MCF 10A (cell line): ENCODE data around the gene ECEL1. TPM values are rescaled to one million over a fixed set of nuclear protein-coding genes. Genes with fewer than 3 reads are reported as not detected.

Experiments used
- BruUV-seq: library from RNA; stranded (reverse); fragments of 400-500 nt; replicated peaks from 2 replicates; lab custom pipeline; 2021; lab: Mats Ljungman, UMichigan
- CTCF ChIA-PET: fragments of 300-600 bp; sonication (Branson Sonifier 250); formaldehyde crosslinking; extraction: SDS; loops from one replicate; lab custom pipeline; 2021; ENCODE audit warnings: antibody characterized with exemption, inconsistent platforms; lab: Yijun Ruan, JAX
- POLR2A ChIA-PET: fragments of 300-600, 350-650 bp; sonication (Branson Sonifier 250); formaldehyde crosslinking; extraction: SDS; loops from one replicate; lab custom pipeline; 2020; ENCODE audit warnings: antibody characterized with exemption, inconsistent platforms; lab: Yijun Ruan, JAX
- DNase-seq: peaks from one replicate; pipeline ENCODE4 v3.0.0-alpha.2; 2018; ENCODE audit not compliant: unreplicated experiment
- H3K27ac Mint-ChIP-seq: one replicate; pipeline ENCODE4 v1.8.0; 2022; ENCODE audit warnings: mild to moderate bottlenecking, low read depth, mixed read lengths; ENCODE audit not compliant: unreplicated experiment
- H3K27me3 Mint-ChIP-seq: one replicate; pipeline ENCODE4 v1.8.0; 2022; ENCODE audit warnings: mixed read lengths; ENCODE audit not compliant: insufficient read depth, unreplicated experiment
- H3K36me3 Mint-ChIP-seq: one replicate; pipeline ENCODE4 v1.8.0; 2022; ENCODE audit warnings: mild to moderate bottlenecking, moderate library complexity, mixed read lengths; ENCODE audit not compliant: insufficient read depth, unreplicated experiment
- H3K4me1 Mint-ChIP-seq: one replicate; pipeline ENCODE4 v1.8.0; 2022; ENCODE audit warnings: mixed read lengths; ENCODE audit not compliant: insufficient read depth, unreplicated experiment
- H3K4me3 Mint-ChIP-seq: one replicate; pipeline ENCODE4 v1.8.0; 2022; ENCODE audit warnings: mild to moderate bottlenecking, moderate library complexity, mixed read lengths; ENCODE audit not compliant: unreplicated experiment
- H3K9me3 Mint-ChIP-seq: one replicate; pipeline ENCODE4 v1.8.0; 2022; ENCODE audit warnings: mixed read lengths; ENCODE audit not compliant: unreplicated experiment
- CTCF ChIP-seq: fragments of 200-600 bp; IDR thresholded peaks from one replicate; pipeline ENCODE4 v1.8.0; 2022; ENCODE audit warnings: antibody characterized with exemption, mild to moderate bottlenecking; ENCODE audit not compliant: unreplicated experiment
- intact Hi-C: fragments of 100-400 bp; cut with micrococcal nuclease; formaldehyde crosslinking; loops from 2 replicates; pipeline ENCODE4 v1.14.1; 2022
- total RNA-seq: library from RNA; stranded (reverse); gene quantifications from 2 replicates; pipeline ENCODE4 v1.2.3, GENCODE V29; 2022

ECEL1 gene
- total RNA-seq, 1 experiment from 2014 or later = not detected

- Mint-ChIP-seq H3K27ac (no peak overlapping the region), H3K4me1 (no peaks in the 10 kb centered on the region), H3K27me3 (peaks cover 11% of the 10 kb centered on the region), H3K36me3 (no peaks in the 10 kb centered on the region), H3K4me3 (no peak overlapping the region), H3K9me3 (no peaks in the 10 kb centered on the region)
- no TSS peak for BruUV-seq
- DNase-seq = no peak
- CTCF ChIA-PET = no interaction called here
- intact Hi-C loops = no loop called here
- POLR2A ChIA-PET = no interaction called here
- no peak for TF ChIP-seq CTCF
These were observed 31.2 kb upstream of the ECEL1 start for GRCh38 chr2:232518844-232519243.

GRCh38 chr2:232516551-232516950, 28.9 kb upstream of the ECEL1 start:
- no peaks in the 10 kb centered on the region for H3K4me1 Mint-ChIP-seq
- DNase-seq = no peak
- no peaks in the 10 kb centered on the region for H3K9me3 Mint-ChIP-seq
- POLR2A ChIA-PET = no interaction called here
- H3K36me3 Mint-ChIP-seq = no peaks in the 10 kb centered on the region
- H3K4me3 Mint-ChIP-seq = no peak overlapping the region
- TF ChIP-seq CTCF = no peak
- intact Hi-C loops = no loop called here
- H3K27ac Mint-ChIP-seq = no peak overlapping the region
- CTCF ChIA-PET = interaction anchor here (0.8 kb wide), 1 partner anchor 16 kb away, joined by 3 read pairs; no protein-coding TSS in a partner anchor
- H3K27me3 Mint-ChIP-seq = no peaks in the 10 kb centered on the region
- BruUV-seq = no TSS peak

GRCh38 chr2:232515639-232516038, 28.0 kb upstream of the ECEL1 start:
- H3K27me3 Mint-ChIP-seq = no peaks in the 10 kb centered on the region

GRCh38 chr2:232513353-232513752, 25.7 kb upstream of the ECEL1 start:
- no peak for TF ChIP-seq CTCF
- no peak overlapping the region for H3K4me3 Mint-ChIP-seq
- ChIA-PET POLR2A (no interaction called here), CTCF (interaction anchor here (0.5 to 1.6 kb wide), 3 partner anchors 145 to 607 kb away, joined by 3 to 6 read pairs (median 3); no protein-coding TSS in a partner anchor)
- H3K27me3 Mint-ChIP-seq = no peaks in the 10 kb centered on the region
- H3K4me1 Mint-ChIP-seq = no peaks in the 10 kb centered on the region
- no peak overlapping the region for H3K27ac Mint-ChIP-seq
- no peak for DNase-seq
- no peaks in the 10 kb centered on the region for H3K36me3 Mint-ChIP-seq
- no peaks in the 10 kb centered on the region for H3K9me3 Mint-ChIP-seq
- BruUV-seq = no TSS peak
- intact Hi-C loops = no loop called here

More at GRCh38 chr2:232515639-232516038, 28.0 kb upstream of the ECEL1 start:
- no peak for TF ChIP-seq CTCF
- BruUV-seq = no TSS peak
- no peak overlapping the region for H3K27ac Mint-ChIP-seq
- POLR2A ChIA-PET = no interaction called here
- no peak overlapping the region for H3K4me3 Mint-ChIP-seq
- H3K4me1 Mint-ChIP-seq = no peaks in the 10 kb centered on the region
- no peaks in the 10 kb centered on the region for H3K9me3 Mint-ChIP-seq
- no peaks in the 10 kb centered on the region for H3K36me3 Mint-ChIP-seq
- CTCF ChIA-PET = no interaction called here
- intact Hi-C loops = no loop called here
- DNase-seq = no peak
